Activated T-helper 2 cell treated with anti-CD3 and anti-CD28 coated beads, Interferon-gamma antibody, Interleukin-2, Interleukin-4, amounts not matched to agents 10 μg/mL and 5 μg/mL and 100 μg/mL, durations not matched to agents 14 hours and 24 hours and 36 hours (primary cell): ENCODE data around the gene SUFU. TPM values are rescaled to one million over a fixed set of nuclear protein-coding genes. Genes with fewer than 3 reads are reported as not detected.

ENCODE experiments used
- DNase-seq: peaks from one replicate; pipeline ENCODE4 v3.0.0; 2021; ENCODE audit warnings: low spot score
- H3K27ac Mint-ChIP-seq: one replicate; pipeline ENCODE4 v1.8.0; 2021; ENCODE audit warnings: mixed read lengths
- H3K27me3 Mint-ChIP-seq: one replicate; pipeline ENCODE4 v1.8.0; 2021; ENCODE audit warnings: low read depth, mixed read lengths
- H3K36me3 Mint-ChIP-seq: one replicate; pipeline ENCODE4 v1.8.0; 2021; ENCODE audit warnings: low read depth, mixed read lengths
- H3K4me1 Mint-ChIP-seq: one replicate; pipeline ENCODE4 v1.8.0; 2021; ENCODE audit warnings: low read depth, mixed read lengths
- H3K4me3 Mint-ChIP-seq: one replicate; pipeline ENCODE4 v1.8.0; 2021; ENCODE audit warnings: low read depth, mild to moderate bottlenecking, moderate library complexity, mixed read lengths
- H3K9me3 Mint-ChIP-seq: one replicate; pipeline ENCODE4 v1.8.0; 2021; ENCODE audit warnings: mixed read lengths
- intact Hi-C: fragments of 100-400 bp; cut with micrococcal nuclease; formaldehyde crosslinking; loops from one replicate; pipeline ENCODE4 v1.15.1; 2023
- total RNA-seq: library from RNA; stranded (reverse); gene quantifications from 2 replicates; pipeline ENCODE4 v1.2.3, GENCODE V29; 2022

SUFU gene
- total RNA-seq, 1 donor from 2014 or later: 12.4 TPM

- no peak for DNase-seq
- H3K4me1 Mint-ChIP-seq: peaks cover 5% of the 10 kb centered on the region
Measured at GRCh38 chr10:102581981-102582580, 78.3 kb downstream of the SUFU start.

GRCh38 chr10:102583435-102584417 lies 80.0 kb downstream of the SUFU start:
- no peaks in the 10 kb centered on the region for H3K36me3 Mint-ChIP-seq
- H3K4me3 Mint-ChIP-seq: no peak overlapping the region
- H3K4me1 Mint-ChIP-seq: peaks cover 3% of the 10 kb centered on the region
- DNase-seq: peak; percentile 73
- H3K27me3 Mint-ChIP-seq: no peaks in the 10 kb centered on the region
- intact Hi-C loops: loop anchor here (1.0 to 5.0 kb wide), 3 partner anchors 80 to 356 kb away; partner anchors contain the start of genes ELOVL3 and SUFU
- no peaks in the 10 kb centered on the region for H3K9me3 Mint-ChIP-seq
- H3K27ac Mint-ChIP-seq: no peak overlapping the region

More at GRCh38 chr10:102581981-102582580, 78.3 kb downstream of the SUFU start:
- Mint-ChIP-seq H3K9me3 (no peaks in the 10 kb centered on the region), H3K36me3 (no peaks in the 10 kb centered on the region), H3K27me3 (no peaks in the 10 kb centered on the region), H3K4me3 (no peak overlapping the region), H3K27ac (no peak overlapping the region)
- intact Hi-C loops: loop anchor here (5.0 kb wide), 2 partner anchors 105 to 355 kb away; partner anchors contain the start of gene ELOVL3

- no peak for DNase-seq
- H3K4me3 Mint-ChIP-seq: no peak overlapping the region
- no peaks in the 10 kb centered on the region for H3K36me3 Mint-ChIP-seq
- intact Hi-C loops: no loop called here
- H3K9me3 Mint-ChIP-seq: no peaks in the 10 kb centered on the region
- H3K4me1 Mint-ChIP-seq: no peaks in the 10 kb centered on the region
- no peak overlapping the region for H3K27ac Mint-ChIP-seq
- H3K27me3 Mint-ChIP-seq: no peaks in the 10 kb centered on the region
Measured at GRCh38 chr10:102585026-102585425, 81.3 kb downstream of the SUFU start.

GRCh38 chr10:102586858-102587257 lies 83.1 kb downstream of the SUFU start:
- DNase-seq: no peak
- no peaks in the 10 kb centered on the region for H3K4me1 Mint-ChIP-seq
- intact Hi-C loops: no loop called here
- H3K27ac Mint-ChIP-seq: no peak overlapping the region
- H3K27me3 Mint-ChIP-seq: no peaks in the 10 kb centered on the region
- no peak overlapping the region for H3K4me3 Mint-ChIP-seq
- H3K9me3 Mint-ChIP-seq: no peaks in the 10 kb centered on the region
- H3K36me3 Mint-ChIP-seq: no peaks in the 10 kb centered on the region

- Mint-ChIP-seq H3K27ac (no peak overlapping the region), H3K9me3 (no peaks in the 10 kb centered on the region), H3K4me1 (no peaks in the 10 kb centered on the region), H3K27me3 (no peaks in the 10 kb centered on the region), H3K4me3 (no peak overlapping the region), H3K36me3 (no peaks in the 10 kb centered on the region)
- DNase-seq: no peak
- intact Hi-C loops: no loop called here
Measured at GRCh38 chr10:102588875-102589274, 85.1 kb downstream of the SUFU start.

GRCh38 chr10:102593074-102593803 lies 89.5 kb downstream of the SUFU start:
- no peak for DNase-seq
- Mint-ChIP-seq H3K9me3 (no peaks in the 10 kb centered on the region), H3K4me1 (no peaks in the 10 kb centered on the region), H3K27me3 (no peaks in the 10 kb centered on the region), H3K27ac (no peak overlapping the region), H3K36me3 (peaks cover under 1% of the 10 kb centered on the region), H3K4me3 (no peak overlapping the region)
- intact Hi-C loops: no loop called here

GRCh38 chr10:102593804-102594079 lies 90.0 kb downstream of the SUFU start:
- H3K9me3 Mint-ChIP-seq: no peaks in the 10 kb centered on the region
- no peaks in the 10 kb centered on the region for H3K4me1 Mint-ChIP-seq
- H3K36me3 Mint-ChIP-seq: peaks cover 5% of the 10 kb centered on the region
- H3K4me3 Mint-ChIP-seq: no peak overlapping the region
- intact Hi-C loops: no loop called here
- H3K27ac Mint-ChIP-seq: no peak overlapping the region
- no peaks in the 10 kb centered on the region for H3K27me3 Mint-ChIP-seq
- no peak for DNase-seq

GRCh38 chr10:102595293-102595692 lies 91.5 kb downstream of the SUFU start:
- intact Hi-C loops: no loop called here
- Mint-ChIP-seq H3K4me1 (no peaks in the 10 kb centered on the region), H3K27me3 (no peaks in the 10 kb centered on the region), H3K9me3 (no peaks in the 10 kb centered on the region), H3K4me3 (no peak overlapping the region), H3K36me3 (peaks cover 5% of the 10 kb centered on the region), H3K27ac (no peak overlapping the region)
- DNase-seq: no peak

- no peaks in the 10 kb centered on the region for H3K4me1 Mint-ChIP-seq
- no peaks in the 10 kb centered on the region for H3K9me3 Mint-ChIP-seq
- H3K27ac Mint-ChIP-seq: no peak overlapping the region
- intact Hi-C loops: no loop called here
- DNase-seq: no peak
- no peak overlapping the region for H3K4me3 Mint-ChIP-seq
- peaks cover 5% of the 10 kb centered on the region for H3K36me3 Mint-ChIP-seq
- no peaks in the 10 kb centered on the region for H3K27me3 Mint-ChIP-seq
Measured at GRCh38 chr10:102595897-102596296, 92.1 kb downstream of the SUFU start.

GRCh38 chr10:102596506-102596971 lies 92.8 kb downstream of the SUFU start:
- intact Hi-C loops: no loop called here
- no peak for DNase-seq
- H3K4me3 Mint-ChIP-seq: no peak overlapping the region
- H3K36me3 Mint-ChIP-seq: peaks cover 5% of the 10 kb centered on the region
- H3K27me3 Mint-ChIP-seq: no peaks in the 10 kb centered on the region
- H3K27ac Mint-ChIP-seq: no peak overlapping the region
- no peaks in the 10 kb centered on the region for H3K9me3 Mint-ChIP-seq
- H3K4me1 Mint-ChIP-seq: no peaks in the 10 kb centered on the region

- intact Hi-C loops: no loop called here
- H3K27ac Mint-ChIP-seq: no peak overlapping the region
Measured at GRCh38 chr10:102597131-102597991, 93.6 kb downstream of the SUFU start.

GRCh38 chr10:102598243-102598642 lies 94.5 kb downstream of the SUFU start:
- Mint-ChIP-seq H3K9me3 (no peaks in the 10 kb centered on the region), H3K36me3 (peaks cover 5% of the 10 kb centered on the region), H3K27me3 (no peaks in the 10 kb centered on the region), H3K4me1 (no peaks in the 10 kb centered on the region), H3K27ac (no peak overlapping the region), H3K4me3 (no peak overlapping the region)
- intact Hi-C loops: no loop called here
- no peak for DNase-seq

More at GRCh38 chr10:102597131-102597991, 93.6 kb downstream of the SUFU start:
- Mint-ChIP-seq H3K4me1 (no peaks in the 10 kb centered on the region), H3K4me3 (no peak overlapping the region), H3K36me3 (peaks cover 5% of the 10 kb centered on the region), H3K27me3 (no peaks in the 10 kb centered on the region), H3K9me3 (no peaks in the 10 kb centered on the region)
- DNase-seq: no peak
